ENCODE results near the gene STX17.

- TF ChIP-seq, protein P1, sequence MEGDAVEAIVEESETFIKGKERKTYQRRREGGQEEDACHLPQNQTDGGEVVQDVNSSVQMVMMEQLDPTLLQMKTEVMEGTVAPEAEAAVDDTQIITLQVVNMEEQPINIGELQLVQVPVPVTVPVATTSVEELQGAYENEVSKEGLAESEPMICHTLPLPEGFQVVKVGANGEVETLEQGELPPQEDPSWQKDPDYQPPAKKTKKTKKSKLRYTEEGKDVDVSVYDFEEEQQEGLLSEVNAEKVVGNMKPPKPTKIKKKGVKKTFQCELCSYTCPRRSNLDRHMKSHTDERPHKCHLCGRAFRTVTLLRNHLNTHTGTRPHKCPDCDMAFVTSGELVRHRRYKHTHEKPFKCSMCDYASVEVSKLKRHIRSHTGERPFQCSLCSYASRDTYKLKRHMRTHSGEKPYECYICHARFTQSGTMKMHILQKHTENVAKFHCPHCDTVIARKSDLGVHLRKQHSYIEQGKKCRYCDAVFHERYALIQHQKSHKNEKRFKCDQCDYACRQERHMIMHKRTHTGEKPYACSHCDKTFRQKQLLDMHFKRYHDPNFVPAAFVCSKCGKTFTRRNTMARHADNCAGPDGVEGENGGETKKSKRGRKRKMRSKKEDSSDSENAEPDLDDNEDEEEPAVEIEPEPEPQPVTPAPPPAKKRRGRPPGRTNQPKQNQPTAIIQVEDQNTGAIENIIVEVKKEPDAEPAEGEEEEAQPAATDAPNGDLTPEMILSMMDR (IDR thresholded peaks at IDR 0.05; ENCODE audit: poor library complexity) = no peak
- TF ChIP-seq EZH2 (IDR thresholded peaks at IDR 0.05; ENCODE audit: borderline replicate concordance) = no peak
Observed at GRCh38 chr9:99966001-99966400, 59.5 kb downstream of the STX17 start.
